NCI-H2107 treated with DMSO at 0.1 percent for 48 hours (cell line): ENCODE results near the gene ZNF341.
"Not testable (repeated sequence)": the region's sequence is repeated elsewhere in the genome, so short reads cannot be mapped to it uniquely, and the experiment has no call there.

Source experiments
- DNase-seq: peaks from one replicate; lab custom pipeline; 2025; ENCODE audit not compliant: unreplicated experiment; lab: John Stamatoyannopoulos, UW

ZNF341 gene

DNA sequence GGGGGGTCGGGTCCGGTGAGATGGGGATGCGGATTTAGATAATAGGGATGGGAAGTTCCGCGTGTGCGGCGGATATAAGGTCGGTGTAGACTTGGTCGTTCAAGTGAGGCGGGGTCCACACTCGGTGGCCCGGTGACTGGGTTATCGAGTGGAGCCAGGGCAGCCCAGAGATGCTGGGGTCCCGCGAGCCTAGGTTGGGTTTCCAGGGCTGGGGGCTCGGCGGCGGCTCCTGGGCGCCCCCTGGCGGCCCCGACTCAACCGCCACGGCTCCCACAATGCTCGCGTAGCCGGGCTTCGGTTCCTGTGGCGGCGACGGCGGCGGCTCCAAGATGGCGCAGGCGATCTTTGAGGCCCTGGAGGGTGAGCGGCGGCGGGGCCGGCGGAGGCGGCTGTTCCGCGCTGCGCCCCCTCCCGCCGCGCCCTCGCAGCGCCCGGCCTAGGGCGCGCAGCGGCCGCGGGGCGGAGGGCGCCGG is at the start of gene ZNF341:
ZNF341 (plus strand) TSS at position 304 of the 473 bp plus-strand sequence; CDS start at position 330, 26 bp downstream.
- DNase-seq: no peak

DNA sequence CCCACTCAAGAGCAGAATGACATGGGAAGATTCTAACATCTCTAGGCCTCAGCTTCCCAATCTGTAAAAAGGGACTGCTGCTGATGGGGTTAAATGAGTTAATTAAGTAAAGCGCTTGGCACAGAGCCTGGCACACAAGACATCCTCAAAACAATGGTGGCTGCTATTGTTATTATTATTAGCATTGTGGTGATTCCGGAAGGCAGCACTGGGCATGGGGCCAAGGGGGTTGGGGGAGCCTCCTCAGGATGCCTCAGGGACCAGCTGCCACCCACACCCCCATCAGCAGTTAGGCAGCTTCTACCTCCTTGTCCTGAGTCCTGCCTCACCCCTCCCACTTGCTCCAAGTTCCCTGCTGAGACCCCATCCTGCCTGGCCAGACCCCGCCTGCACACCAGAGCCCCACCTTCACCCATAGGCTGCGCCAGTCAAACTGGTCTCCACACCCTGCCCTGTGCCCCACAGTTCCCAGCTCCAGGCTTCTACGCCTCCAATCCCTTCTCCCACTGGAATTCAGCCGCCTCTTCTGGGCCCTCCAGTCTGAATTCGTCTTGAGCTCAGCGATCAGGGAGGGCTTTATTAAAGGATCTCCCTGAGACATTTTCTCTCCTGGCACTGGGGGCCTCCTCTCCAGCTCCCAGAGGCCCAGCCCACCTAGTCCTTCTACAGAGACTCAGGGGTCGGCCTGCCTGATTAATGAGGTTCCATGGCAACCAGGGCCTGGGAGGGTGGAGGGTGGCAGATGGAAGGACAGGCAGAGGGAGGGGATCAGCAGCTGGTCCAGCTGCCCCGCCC is 47.1 kb upstream of the ZNF341 start:
- no peak for DNase-seq

DNA sequence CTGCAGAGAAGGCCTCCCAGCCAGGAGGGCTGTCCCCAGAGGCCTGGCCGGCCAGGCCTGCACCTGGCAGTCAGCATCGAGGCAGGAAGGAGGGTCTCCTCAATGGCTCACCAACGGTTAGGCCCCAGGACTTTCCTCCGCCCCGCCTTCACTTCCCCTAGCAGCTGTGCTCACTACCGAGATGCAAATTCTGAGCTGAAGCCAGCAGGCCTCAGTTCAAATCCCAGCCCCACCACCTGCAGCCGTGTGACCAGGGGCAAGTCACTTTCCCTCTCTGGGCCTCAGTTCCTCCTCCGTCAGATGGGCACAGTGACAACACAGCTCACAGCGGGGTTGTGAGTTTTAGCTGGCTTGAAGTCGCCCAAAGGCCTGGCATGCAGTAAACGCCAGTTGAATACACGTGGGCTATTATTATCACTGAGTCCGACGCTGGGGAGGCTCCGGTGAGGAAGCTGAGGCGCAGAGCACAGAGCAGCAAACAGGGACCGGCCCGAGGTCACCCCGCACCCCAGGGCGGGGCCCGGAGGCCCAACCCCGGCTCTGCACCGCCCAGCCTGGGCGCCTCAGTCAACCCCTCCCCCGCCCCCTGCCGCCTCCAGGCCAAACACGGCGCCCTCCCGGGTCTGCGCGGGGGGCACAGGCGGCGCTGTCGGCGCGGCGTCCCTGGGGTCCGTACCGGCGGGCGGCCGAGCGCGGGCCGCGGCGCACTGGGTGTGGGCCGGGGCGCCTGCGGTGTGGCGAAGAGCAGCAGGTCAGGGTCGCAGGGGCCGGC is 46.3 kb upstream of the ZNF341 start:
- no peak for DNase-seq

DNA sequence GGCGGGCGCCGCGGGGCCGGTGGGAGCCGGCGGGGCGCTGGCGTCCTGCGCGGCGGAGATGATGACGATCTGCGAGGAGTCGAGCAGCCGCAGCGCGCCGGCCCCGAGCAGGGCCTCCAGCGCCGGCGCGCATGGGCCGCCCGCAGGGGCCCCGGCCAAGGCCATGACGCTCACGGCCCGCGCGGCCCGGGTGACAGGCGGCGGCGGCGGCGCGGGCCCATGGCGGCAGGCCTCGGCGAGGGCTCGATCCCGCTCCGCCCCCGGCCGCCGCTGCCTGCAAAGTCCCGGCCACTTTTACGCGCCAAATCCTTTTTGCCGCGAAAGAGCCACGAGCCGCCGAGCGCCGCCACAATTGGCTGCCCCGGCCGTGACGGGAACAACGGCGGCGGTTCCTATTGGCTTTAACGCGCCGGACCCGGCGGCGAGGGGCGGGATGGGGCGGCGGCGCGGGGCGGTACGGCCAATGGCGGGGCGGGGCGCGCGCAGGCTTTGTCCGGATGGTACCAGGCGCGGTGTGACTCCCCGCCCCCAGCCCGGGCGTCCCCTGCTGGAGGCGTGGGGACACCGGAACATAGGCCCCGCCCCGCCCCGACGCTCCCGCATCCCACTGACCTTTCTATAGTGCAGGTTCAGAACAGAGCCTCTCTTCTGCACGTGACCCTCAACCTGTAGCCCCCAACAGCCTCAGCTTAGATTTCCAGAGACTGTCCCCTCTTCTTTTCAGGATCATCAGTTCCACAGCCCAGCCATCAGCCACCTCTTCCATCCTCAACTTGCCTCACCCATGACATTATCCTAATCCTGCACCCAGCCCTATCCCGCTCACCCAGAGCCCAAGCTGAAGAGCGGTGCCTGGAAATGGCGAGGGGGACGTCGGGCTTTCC is 45.5 kb upstream of the ZNF341 start, which contains the start of gene E2F1:
E2F1 (minus strand) TSS at position 286 of the 884 bp plus-strand sequence; CDS start at position 165, 121 bp downstream.
- DNase-seq: peak; percentile 42

DNA sequence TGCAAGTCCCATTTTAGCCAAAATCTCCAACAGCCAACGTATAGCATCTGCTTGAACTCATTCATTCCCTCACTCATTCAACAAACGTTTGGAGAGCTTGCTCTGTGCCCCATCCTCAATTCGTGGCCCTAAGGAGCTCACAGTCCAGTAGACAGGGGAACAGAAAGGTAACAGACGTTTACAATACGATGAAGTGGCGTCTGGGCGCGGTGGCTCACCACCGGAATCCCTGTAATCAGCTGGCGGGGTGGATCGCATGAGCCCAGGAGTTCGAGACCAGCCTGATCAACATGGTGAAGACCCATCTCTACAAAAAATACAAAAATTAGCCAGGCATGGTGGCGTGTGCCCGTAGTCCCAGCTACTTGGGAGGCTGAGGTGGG is 44.8 kb upstream of the ZNF341 start:
- DNase-seq: no peak

DNA sequence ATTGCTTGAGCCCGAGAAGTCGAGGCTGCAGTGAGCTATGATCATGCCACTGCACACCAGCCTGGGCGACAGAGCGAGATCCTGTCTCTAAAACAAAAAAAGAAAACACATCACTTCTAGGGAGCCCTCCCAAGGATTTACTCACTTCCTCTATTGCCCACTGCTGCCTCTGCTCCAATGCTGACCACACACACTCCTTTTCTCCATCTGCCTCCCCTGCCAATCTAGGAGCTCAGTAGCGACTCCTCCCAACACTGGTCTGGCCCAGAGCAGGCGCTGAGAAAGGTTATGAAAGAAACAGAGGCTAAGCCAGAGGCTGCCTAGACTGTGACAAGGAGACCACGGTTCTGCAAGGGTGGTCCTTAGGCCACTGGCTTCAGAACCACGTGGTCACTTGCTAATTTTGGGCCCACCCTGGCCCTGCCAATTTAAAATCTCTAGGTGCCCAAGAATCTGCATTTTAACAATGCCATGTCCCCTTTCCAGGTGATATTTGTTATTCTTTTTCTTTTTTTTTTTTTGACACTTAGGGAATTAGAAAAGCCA is 44.4 kb upstream of the ZNF341 start:
- DNase-seq: no peak

DNA sequence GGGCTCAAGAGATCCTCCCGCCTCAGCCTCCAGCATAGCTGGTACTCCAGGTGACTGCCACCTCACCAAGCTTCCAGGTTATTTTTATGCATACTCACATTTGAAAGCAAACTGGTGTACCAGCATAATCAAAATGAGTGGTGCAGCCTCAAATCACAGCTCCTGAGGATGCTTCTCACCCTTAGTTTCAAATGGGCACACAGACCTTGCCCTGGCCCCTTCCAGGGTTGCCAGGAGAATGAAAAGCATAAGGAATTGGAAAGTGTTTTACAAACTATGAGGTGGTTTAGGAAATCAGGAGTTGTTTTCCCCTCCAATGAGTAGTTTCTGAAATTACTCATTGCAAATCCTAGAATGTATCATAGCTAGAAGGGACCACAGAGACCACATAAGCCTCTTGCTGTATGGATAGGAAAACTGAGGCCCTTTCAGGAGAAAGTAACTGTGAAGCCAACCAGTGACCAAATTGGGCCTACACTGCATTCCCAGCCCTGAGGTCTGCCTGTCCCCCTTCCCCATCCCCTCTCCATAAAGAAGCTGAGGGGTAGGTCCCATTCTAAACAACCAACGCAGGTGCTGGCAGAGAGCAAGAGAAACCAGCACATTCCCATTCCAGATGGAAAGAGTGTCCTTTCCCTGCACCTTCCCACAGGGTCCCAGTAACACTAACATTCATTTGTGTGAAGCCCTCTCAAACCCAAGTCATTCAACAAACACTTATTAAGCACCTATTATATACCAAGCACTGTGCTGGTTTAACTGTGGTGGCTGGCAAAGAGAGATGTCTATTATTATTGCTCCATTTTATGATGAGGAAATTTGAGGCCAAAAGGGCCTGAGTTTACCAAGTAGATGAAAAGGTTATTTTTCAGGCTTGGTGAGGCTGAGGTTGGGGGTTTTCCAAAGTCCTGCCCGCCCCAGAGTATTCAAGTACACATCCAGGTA is 43.5 kb upstream of the ZNF341 start:
- no peak for DNase-seq

DNA sequence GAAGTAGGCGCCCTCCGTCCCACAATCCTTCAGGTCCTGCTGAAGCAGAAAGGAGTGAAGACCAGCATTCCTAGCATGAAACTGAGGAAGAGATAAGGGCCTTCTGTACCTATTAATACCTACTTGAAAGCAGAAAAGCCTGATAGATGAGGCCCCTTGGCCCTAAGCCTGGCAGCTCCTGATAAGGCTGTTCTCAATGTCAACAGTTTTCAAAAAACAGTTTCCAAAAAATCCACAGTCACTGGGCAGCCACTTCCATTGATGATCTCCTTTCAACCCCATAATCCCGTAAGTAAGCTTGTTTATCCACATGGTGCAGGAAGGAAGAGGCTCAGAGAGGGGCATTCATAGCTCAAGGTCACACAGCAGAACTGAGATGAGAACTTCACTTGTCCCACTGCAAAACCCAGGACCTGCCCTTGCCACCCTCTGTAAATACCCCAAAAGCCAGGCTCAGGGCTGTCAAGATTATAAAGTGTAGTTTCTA is 42.8 kb upstream of the ZNF341 start:
- DNase-seq: no peak

DNA sequence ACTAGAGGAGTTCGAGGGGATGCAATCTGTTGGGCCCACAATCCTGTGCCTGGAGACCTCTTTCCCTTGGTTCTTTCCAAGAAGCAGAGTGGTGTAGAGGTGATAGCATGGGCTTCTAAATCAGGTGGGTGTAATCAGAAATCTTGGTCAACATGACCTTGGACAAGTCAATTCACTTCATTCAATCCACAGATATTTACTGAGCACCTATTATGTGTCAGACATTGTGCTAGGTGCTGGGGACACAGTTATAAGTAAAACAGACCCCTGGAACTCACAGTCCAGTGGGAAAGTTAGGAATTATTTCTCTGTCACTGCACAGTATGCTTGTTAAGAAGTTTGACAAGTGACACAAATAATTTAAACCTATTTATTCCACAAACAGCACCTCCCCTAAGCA is 42.3 kb upstream of the ZNF341 start:
- DNase-seq: no peak

DNA sequence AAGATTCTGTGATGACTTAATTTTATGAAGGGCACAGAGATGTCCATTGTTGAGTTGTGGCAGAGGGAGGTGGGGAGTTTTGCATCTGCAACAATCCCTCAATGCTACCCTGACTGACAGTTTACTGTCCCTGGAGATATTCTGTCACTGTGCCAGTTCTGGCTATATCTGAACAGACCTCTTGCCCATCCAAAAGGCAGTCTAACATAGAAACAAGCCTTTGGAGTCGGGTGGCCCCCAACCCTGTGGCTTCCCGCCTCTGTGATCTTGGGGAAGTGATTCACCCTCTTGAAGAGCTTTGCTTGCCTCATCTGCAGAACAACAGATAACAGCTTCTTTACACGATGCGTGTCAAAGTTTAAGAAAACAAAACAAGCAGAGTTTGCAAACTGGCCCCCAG is 41.8 kb upstream of the ZNF341 start:
- no peak for DNase-seq

DNA sequence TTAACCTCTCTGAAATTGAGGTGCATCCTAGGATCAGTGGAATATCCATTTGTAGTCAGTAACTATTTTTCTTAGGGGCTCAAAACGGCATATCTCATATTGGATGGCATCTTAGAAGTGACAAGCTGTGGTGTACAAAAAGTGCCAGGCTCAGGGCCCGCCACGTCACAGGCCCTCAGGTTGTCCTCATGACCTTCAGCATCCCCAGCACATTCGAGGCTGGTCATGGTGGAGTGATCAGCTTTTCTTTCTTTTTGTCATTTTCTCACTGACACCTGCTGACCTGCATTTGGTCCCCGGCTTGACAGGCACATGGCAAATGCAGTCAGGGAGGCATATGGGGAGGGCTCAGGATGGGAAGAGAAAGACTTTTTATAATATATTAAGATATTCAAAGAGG is 38.5 kb upstream of the ZNF341 start:
- DNase-seq: no peak

DNA sequence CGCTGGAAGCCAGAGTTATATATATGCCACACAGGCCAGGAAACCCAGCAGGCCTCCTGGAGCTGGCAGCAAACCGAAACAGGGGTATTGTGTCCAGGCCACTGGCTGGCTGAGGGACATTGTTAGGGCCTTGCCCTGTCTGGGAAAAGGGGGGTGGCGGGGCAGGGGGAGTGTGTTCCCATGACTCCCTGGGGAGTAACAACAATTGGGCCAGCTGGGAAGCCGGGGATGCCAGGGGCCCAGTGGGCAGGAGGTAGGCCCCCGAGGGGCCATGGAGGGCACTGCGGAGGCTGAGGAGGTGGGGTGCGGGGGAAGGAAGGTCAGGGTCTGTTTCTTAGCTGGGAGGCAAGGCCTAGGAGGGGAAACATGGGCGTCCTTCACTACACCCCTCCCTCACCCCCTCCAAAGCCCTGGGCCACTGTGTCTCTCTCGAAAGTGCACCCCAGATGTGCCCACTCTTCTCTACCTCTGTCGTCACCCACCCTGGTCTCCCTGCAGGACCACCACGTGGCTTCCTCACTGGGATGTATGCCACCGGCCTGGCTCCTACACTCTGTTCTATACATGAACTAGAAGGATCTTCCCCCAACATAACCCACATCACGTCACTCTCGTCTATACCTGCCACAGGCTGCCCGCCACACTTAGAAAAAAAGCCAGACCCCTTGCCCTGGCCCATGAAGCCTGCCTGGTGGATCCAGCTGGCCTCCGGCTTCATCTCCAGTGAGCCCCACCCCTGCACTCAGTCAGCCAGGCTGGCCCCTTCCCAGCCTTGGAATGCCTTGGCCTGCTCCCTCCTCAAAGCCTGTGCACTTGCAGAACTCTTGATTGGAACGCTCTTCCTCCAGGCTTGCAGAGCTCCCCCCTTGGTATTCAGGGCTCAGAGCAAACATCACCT is 37.8 kb upstream of the ZNF341 start:
- no peak for DNase-seq

DNA sequence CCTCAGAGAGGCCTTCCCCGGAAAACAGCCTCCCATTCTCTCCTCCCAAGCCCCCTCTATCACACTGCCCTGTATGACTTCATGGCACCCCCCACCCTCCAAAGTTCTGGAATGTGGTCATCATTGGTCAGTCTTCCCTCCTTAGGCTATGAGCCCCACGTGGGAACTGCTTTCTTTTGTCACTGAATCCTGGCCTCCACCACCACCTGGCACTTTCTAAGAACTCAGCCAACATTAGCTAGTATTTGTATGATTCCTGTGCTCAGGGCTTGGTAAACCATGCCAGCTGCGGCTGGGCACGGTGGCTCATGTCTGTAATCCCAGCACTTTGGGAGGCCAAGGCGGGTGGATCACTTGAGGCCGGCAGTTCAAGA is 37.2 kb upstream of the ZNF341 start:
- DNase-seq: no peak

DNA sequence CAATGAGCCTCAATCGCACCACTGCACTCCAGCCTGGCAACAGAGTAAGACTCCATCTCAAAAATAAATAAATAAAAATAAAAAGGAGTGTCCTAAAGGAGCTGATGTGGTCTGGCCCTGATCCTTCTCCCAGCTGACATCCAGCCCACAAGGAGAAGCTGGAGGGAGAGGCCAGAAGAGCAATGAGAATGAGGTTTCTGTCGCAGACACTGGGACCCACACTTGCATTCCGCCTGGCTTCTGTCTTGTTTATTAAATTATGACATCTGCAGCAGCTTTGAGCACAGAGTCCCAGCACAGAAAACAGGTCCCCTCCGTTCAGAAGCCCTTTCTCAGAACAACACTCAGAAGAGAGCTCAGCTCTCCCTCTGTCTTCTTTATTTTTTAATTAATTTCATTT is 35.3 kb upstream of the ZNF341 start:
- no peak for DNase-seq

DNA sequence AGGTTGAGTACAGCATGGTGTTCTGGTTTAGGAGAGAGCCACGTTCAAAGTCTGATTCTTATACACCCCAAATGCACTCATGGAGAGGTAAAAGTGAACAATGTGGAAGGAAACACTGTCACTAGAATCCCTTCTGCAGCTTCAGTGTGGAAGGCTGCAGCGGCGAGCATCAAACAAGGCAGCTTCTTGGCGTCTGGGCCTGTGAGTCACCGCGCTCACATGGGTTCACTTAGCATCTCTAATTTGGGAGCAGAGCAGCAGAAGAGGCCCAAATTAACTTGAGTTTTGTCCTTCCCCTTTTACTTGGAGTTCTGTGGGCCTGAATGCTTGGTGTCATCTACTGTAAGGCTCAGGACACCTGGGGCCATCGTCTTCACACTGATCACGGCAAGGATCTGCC is 34.7 kb upstream of the ZNF341 start:
- no peak for DNase-seq

DNA sequence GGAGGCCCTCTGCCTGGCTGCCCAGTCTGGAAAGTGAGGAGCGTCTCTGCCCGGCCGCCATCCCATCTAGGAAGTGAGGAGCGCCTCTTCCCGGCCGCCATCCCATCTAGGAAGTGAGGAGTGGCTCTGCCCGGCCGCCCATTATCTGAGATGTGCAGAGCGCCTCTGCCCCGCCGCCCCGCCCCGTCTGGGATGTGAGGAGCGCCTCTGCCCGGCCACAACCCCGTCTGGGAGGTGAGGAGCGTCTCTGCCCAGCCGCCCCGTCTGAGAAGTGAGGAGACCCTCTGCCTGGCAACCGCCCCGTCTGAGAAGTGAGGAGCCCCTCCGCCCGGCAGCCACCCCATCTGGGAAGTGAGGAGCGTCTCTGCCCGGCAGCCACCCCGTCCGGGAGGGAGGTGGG is 32.8 kb upstream of the ZNF341 start:
- DNase-seq: not testable (repeated sequence)

DNA sequence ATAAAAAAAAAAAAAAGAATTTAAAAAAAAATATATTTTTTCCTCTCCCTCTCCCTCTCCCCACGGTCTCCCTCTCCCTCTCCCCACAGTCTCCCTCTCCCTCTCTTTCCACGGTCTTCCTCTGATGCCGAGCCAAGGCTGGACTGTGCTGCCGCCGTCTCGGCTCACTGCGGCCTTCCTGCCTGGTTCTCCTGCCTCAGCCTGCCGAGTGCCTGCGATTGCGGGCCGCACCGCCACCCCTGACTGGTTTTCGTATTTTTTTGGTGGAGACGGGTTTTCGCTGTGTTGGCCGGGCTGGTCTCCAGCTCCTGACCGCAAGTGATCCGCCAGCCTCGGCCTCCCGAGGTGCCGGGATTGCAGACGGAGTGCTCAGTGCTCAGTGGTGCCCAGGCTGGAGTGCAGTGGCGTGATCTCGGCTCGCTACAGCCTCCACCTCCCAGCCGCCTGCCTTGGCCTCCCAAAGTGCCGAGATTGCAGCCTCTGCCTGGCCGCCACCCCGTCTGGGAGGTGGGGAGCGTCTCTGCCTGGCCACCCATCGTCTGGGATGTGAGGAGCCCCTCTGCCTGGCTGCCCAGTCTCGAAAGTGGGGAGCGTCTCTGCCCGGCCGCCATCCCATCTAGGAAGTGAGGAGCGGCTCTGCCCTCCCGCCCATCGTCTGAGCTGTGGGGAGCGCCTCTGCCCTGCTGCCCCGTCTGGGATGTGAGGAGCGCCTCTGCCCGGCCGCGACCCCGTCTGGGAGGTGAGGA is 30.9 kb upstream of the ZNF341 start:
- not testable (repeated sequence) for DNase-seq
